PC-9 (cell line): ENCODE data around the gene TMEM163.

Source experiments
- CTCF ChIP-seq: fragments of 200-600 bp; sonication (generic); conservative IDR thresholded peaks from 2 replicates; pipeline ENCODE4 v1.6.1; 2017; ENCODE audit warnings: mixed run types, antibody characterized with exemption, mild to moderate bottlenecking, moderate library complexity
- EZH2 ChIP-seq: fragments of 200-600 bp; sonication (generic); IDR thresholded peaks from 2 replicates; pipeline ENCODE4 v1.8.0; 2017; ENCODE audit warnings: antibody characterized with exemption, low read depth

- TF ChIP-seq CTCF (no peak), EZH2 (no peak)
Observed at GRCh38 chr2:134714228-134714627, 4.6 kb downstream of the TMEM163 start.
